NOMO-1 treated with DMSO at 0.1 percent for 48 hours (cell line): Measurements from ENCODE around the gene WDR89.
"Not testable (repeated sequence)": the region's sequence is repeated elsewhere in the genome, so short reads cannot be mapped to it uniquely, and the experiment has no call there.

Experiments used
- DNase-seq: peaks from one replicate; lab custom pipeline; 2025; ENCODE audit not compliant: unreplicated experiment; lab: John Stamatoyannopoulos, UW

Gene WDR89, protein sequence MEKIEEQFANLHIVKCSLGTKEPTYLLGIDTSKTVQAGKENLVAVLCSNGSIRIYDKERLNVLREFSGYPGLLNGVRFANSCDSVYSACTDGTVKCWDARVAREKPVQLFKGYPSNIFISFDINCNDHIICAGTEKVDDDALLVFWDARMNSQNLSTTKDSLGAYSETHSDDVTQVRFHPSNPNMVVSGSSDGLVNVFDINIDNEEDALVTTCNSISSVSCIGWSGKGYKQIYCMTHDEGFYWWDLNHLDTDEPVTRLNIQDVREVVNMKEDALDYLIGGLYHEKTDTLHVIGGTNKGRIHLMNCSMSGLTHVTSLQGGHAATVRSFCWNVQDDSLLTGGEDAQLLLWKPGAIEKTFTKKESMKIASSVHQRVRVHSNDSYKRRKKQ

DNA sequence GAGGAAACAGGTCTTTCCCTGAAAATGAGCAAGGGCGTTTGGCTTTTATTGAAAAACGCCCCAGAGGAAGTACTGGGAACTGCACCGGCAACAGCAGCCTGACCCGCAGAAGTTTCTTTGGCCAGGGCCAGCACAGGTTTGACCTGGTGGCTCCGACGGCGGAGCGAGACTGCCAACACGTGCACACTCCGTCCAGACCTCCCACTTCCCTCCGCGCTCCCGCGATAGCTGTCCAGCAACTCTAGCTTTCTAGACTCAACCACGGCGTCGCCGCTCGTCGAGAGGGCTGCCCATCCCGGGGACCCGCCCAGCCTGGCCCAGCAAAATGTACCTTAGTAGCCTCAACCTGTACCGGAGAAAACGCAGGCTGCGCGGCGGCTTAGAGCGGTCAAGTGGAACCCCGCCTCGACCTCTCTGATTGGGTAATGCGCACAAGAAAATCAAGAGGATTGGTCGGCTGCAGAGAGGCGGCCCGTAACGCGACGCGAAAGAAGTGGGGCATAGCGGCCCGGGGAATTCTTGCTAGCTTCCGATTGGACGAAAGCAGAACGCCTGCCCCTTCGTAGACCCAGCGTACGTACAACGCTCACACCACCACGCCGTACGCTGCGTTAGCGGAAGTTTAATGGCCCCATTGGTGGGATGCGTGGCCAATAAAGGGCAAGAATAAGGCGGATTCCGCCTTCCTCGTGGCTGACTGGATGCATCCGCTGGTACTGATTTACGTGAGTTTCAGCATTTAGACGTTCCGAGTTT, at the start of gene WDR89:
Gene WDR89, minus strand, starts transcription at position 399 of the 756 bp plus-strand sequence. CDS start 41,929 bp downstream, outside the sequence.
- DNase-seq = peak; percentile 99

DNA sequence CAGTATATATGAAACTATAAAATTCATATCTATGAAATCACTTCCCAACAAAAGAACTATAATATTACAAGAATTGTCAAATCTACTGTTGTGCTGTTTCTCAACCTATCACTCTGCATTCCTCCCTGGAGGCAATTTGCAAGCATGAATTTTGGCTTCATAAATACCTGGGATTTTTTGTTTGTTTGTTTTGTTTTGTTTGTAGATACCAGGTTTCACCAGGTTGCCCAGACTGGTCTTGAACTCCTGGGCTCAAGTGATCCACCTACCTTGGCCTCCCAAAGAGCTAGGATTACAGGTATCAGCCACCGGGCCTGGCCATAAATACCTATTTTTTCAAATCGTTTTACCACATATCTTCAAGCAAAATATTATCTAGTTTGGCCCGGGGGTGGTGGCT, 47.5 kb upstream of the WDR89 start:
- DNase-seq = no peak

DNA sequence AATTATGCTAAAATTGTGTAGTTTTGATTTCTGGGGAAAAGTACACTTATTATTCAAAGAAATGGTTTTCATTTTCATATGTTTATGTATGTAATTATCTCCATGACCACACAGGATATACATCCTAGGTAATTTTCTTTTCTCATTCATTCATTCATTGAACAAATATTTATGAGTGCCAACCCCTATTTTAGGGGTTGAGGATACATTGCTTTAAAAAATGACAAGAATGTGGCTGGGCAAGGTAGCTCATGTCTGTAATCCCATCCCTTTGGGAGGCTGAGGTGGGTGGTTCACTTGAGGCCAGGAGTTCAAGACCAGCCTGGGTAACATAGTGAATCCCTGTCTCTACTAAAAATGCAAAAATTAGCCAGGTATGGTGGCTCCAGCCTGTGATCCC, 45.3 kb upstream of the WDR89 start:
- no peak for DNase-seq

DNA sequence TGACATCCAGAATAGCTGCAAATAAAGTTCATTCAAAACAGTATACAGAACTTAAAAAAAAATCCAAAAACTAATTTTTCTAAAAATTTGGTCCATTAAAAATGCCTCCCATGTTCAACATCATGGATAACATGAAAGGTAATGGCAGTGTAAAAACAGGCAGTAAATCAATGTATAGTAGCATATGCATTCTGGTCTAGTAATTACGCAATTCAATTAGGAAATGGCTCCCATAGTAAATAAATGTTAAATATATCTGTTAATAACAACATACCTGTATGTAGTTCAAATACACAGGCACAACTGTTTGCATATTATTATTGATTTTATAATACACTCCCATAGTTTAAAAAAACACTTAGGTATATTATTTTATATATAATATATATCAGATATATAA, 43.7 kb upstream of the WDR89 start:
- no peak for DNase-seq

DNA sequence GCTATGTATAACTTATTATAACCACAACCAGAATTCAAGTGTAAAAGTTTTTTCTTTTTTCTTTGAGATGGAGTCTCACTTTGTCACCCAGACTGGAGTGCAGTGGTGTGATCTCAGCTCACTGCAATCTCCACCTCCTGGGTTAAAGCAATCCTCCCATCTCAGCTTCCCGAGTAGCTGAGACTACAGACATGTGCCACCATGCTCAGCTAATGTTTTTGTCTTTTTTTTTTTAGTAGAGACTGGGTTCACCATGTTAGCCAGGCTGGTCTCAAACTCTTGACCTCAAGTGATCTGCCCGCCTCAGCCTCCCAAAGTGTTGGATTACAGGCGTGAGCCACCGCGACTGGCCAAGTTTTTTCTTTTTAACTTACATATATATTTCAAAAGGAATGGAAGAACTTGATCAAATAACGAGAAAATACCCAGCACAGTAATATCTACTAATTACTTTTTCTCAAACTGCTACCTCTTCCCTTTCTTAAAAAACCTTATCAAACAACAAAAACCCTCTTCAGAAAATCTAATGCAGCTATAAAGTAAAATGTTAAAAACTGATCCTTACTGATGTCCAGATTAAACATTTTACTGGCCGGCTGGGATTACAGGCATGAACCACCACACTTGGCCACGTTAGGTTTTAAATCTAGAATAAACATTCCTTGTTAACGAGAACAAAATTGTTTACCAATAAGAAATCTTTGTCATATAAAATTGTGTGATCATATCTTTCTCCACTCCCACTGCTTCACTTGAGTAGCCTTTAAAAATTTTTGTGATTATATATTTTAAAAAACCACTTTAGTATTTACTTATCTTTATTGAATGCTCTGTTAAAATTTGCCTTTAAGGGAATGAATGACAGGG, 41.3 kb upstream of the WDR89 start:
- DNase-seq = no peak

DNA sequence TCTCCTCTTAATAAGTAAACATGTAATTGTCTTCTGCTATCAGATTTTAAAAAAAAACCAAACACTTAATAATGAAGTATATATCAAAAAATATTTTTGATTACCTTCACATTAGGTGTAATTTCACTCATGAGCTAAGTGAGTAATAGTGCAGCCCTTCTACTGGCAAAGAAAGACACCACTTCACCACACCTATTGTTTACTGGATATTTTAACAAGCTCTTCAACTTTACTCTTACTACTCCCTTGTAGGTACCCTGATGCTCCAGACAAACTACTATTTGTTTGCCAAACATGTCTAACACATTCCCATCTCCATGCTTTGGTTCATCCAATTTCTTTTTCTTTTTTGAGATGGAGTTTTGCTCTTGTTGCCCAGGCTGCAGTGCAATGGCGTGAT, 36.9 kb upstream of the WDR89 start:
- DNase-seq = no peak

DNA sequence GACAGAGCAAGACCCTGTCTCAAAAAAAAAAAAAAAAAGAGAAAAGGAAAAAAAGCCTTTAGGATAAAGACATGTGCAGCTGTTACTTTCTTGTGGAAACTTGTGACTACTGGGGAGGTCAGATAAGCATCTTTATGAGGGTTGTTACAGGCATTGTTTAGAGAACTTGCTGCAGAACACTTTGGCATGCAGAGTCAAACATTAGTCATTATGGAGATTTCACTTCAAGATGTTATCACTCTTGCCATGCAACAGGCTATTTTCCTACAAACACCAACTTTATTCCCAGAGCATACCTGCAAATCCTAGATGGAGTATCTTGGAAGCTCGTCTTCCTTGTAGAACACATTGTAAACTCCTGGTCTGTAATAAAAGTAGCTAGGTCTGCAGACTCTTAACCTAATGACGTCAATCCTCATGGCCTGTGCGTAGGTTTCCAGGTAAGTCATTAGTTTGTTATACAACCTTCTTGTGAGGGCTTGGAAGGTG, 36.3 kb upstream of the WDR89 start:
- no peak for DNase-seq

DNA sequence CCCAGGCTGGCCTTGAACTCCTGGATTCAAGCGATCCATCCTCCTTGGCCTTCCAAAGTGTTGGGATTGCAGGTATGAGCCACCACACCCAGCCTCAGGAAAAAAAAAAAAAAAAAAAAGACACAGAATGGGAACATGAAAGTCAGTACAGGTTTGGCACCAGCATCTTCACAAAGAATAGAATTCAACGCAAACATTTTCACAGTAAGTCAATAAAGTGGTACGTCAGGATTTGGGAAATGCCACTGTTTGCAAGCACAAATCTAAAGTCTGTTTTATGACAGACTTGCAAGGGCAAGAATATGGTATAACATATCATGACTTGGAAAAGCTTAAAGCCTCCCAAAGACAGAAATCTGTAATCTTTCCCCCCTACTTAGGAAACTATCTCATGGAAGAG, 34.9 kb upstream of the WDR89 start:
- no peak for DNase-seq

DNA sequence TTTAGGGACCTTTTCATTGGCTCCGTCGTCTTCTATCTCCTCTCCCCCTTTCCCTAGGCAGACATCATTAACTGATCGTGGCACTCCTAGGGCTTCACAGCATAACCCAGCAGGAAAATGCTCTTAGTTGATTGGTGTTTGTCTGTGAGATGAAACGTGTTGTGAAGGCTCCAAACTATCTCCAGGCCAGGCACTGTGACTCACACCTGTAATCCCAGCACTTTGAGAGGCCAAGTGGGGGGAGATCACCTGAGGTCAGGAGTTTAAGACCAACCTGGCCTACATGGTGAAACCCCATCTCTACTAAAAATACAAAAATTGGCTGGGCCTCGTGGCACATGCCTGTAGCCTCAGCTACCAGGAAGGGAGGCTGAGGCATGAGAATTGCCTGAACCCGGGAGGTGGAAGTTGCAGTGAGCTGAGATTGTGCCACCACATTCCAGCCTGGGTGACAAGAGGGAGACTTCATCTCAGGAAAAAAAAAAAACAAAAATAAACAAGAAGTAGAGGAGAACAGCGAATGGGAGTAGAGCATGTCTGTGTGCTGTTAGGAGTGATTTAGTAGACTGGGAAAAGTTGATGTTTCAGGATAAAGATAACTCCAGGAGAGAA, 32.3 kb upstream of the WDR89 start:
- no peak for DNase-seq

DNA sequence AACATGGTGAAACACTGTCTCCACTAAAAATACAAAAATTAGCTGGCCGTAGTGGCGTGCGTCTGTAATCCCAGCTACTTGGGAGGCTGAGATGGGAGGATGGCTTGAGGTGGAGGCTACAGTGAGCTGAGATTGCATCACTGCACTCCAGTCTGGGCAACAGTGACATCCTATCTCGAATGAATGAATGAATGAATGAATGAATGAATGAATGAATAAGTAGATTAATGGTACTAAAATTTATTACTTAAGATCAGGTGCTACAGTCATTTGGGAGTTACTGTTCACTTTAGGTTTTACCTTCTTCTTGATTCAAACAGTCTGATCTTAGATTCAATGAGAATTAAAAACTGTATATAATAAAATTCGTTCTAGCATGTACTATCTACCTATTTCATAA, 31.6 kb upstream of the WDR89 start:
- no peak for DNase-seq

DNA sequence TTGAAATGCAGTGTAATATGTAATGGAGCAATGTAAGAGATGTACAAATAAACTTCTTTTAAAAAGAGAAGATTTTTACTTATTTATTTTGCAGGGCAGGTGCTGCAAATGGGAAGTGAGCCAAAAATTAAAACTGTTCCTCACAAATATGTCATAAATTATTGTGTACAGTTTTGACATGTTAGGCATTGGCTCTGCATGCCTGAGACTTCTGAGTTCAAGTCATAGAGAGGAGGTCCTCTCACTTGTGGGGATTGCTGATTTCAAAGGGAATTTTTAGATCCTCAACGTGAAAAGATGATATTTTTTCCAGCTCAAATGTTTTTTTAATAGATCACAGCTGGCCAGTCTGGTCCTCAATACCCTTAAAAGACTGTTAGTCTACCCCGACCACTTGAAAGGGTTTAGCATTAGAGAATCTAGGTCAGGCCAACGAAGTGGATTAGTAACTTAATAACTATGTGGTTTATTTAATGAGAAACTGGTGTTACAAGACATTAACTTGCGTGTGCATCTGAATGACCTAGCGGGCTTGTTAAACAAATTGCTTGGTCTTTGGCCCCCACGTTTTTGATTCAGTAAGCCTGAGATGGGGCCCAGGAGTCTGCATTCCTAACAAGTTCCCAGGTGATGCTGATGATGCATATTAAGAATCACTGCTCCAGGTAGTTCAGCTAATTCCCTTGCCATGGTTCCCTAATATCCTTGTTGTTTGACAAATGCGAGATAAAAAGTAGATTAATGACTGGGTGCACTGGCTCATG, 30.9 kb upstream of the WDR89 start:
- no peak for DNase-seq

DNA sequence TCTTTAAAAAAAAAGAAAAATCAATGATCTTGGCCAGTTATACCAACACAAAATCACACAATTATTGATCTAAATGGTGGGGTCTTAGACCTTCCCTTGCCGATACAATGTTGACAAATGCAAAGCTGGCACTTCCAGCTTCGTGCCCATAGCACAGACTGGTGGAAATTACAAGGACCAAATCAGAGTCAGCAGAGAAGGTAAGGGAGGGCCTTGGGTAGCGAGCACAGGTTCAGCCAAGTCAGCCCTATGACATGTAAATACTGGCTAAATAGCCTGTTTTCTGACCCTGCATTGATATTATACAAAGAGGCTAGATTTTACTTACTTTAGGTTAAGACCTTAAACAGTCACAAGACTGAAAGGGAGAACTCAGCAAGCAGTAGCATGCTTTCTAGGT, 30.3 kb upstream of the WDR89 start:
- no peak for DNase-seq

DNA sequence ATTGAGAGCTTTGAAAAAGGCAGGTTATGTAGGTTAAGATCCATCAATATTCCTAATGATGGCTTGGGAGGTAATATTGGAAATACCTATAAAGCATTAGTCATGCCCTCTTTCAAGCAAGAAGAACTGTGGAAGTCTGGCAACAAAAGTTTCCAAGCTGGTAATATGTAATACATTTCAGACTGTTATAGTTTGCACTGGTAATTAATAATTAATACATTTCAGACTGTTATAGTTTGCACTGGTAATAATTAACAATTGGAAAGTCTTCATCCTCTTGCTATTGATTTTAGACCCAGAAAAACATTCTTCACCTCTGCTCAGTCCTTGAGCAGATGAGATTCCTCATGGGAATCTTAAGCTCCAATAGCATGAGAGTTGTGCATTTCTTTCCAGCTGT, 29.0 kb upstream of the WDR89 start:
- DNase-seq = no peak

DNA sequence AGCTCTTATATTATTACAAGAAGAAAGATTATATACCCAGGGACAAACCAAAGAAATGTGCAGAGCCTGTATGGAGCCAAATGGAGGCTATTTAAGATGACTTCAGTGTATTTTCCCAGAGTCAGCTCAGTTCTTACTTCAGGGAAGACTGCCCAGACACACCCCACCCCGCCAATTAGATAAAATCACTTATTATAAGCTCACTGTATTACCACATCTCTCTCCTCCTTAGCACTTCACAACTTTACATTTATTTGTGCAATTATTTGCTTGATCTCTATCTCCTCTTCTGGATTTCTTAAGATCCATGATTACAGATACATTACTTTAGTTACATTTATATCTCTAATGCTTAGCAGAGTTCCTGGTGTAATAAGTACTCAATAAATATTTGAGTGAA, 24.7 kb upstream of the WDR89 start:
- no peak for DNase-seq

DNA sequence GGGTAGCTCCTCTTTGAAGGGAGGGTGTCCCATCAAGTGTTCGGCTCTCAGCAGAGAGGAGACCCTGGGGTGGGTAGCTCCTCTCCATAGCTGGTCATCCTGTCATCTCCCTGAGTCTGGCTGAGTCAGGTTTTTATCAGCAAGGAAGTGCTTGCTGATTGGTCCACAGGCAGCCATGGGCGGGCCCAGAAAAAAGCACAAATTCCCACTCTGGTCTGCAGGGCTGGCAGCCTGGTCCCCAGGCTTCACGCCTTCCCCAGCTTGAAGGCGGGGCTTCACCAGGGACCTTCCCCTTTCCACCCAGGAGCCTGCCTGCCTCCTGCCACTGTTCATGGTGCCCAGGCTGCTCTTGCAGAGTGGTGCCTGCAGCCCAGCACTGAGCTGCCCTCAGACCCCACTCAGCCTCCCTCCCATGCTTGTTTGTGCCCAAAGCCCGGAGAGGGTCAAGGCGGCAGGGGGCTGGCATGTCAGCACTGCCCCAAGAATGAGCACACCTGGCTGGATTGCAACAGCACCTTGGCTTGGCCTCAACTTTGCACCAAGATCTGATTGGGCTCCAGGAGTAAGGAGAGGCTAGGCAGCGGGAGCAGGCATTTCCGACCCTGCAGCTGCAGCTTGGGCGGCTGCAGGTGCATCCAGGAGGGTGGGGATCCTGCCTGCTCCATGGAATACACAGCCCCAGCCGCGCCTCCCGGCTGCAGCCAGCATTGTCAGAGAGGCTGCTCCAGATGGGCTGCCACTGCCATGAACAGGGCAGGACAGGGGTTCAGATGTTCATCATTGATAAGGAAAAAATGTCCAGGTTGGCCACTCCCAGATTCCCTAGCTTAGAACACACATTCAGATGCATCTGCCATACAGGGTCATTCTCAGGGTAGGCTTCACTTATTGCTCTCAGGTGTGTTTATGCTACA, 22.0 kb upstream of the WDR89 start:
- DNase-seq = no peak

DNA sequence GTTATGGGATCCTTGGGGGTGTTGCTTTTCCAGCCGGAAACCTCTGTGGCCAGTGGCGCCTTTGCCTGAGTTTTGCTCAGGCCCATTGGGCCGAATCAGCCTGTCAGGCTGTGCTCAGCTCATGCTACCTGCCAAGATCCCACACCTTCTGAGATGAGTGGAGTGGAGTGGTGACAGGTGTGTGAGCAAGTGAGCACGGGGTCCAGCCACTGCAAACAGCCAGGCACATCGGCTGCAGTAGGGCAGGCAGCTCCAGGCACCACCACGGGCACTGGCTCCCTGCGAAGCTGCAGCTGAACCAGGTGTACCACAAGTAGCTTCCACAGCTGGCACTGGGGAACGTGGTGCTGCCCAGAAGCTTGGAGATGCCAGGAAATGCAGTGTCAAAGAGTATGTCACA, 21.1 kb upstream of the WDR89 start:
- DNase-seq = no peak

DNA sequence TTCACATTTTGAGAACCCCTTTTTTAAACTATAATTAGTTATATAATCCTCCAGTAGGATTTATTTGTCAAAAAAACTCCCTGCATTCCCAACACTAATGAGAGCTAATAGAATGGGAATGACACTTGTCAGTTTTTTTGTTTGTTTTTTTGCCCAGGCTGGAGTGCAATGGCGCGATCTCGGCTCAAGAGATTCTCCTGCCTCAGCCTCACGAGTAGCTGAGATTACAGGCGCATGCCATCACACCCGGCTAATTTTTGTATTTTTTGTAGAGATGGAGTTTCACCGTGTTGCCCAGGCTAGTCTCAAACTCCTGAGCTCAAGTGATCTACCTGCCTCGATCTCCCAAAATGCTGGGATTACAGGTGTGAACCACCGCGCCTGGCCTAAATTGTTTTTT, 20.2 kb upstream of the WDR89 start:
- not testable (repeated sequence) for DNase-seq

DNA sequence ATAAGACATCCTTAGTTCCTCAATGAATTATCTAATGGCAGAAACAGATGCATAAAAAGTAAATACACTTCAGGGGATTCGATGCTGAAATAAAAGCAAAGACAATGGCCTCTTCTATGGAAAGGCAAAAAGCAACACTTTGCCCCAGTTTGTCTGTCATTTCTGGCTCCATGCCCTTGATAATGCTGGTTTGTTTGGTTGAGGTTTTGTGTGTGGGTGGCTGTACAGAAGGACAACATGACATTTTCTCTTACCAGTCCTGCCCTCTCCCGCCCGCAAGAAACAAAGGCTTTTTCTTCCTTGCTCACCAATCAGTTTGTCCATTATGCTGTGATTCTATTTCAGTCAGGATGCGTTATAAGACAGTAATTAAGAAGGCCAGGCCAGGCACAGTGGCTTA, 18.1 kb upstream of the WDR89 start:
- no peak for DNase-seq

DNA sequence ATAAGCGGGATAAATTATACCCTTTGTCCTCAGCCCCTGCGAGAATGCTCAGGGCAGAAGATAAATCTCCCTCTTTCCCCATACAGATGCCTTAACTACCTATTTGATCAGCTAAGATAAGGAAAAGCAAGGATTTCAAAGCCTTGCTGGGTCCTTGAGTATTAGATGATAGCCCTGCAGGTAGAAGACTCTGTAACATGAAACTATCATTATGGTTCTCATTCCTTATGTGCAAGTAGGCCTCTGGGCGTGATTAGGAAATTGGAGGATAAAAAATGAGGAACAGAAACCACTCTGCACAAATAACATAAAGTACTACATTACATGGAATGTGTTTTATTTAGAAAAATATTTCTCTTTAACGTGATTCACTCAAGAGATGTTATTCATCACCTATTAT, 14.5 kb upstream of the WDR89 start:
- DNase-seq = peak; percentile 80
